Activated CD8-positive, alpha-beta memory T cell treated with anti-CD3 and anti-CD28 coated beads for 36 hours (primary cell): ENCODE results near the gene YAP1. TPM values are rescaled to one million over a fixed set of nuclear protein-coding genes. Genes with fewer than 3 reads are reported as not detected.

Experiments
- CTCF ChIA-PET: fragments of 350-600 bp; sonication (Branson Sonifier 250); formaldehyde crosslinking; loops from one replicate; lab custom pipeline; 2021; ENCODE audit warnings: antibody characterized with exemption; lab: Charles Lee
- POLR2A ChIA-PET: fragments of 350-600 bp; sonication (Branson Sonifier 250); formaldehyde crosslinking; loops from one replicate; lab custom pipeline; 2021; ENCODE audit warnings: antibody characterized with exemption; lab: Charles Lee
- total RNA-seq, 2 experiments: library from RNA; stranded (reverse); gene quantifications; one replicate each; pipeline ENCODE4 v1.2.3, GENCODE V29; 2021

YAP1 gene
- total RNA-seq, 2 experiments from 2014 or later: 0.04 to 0.11 TPM

DNA sequence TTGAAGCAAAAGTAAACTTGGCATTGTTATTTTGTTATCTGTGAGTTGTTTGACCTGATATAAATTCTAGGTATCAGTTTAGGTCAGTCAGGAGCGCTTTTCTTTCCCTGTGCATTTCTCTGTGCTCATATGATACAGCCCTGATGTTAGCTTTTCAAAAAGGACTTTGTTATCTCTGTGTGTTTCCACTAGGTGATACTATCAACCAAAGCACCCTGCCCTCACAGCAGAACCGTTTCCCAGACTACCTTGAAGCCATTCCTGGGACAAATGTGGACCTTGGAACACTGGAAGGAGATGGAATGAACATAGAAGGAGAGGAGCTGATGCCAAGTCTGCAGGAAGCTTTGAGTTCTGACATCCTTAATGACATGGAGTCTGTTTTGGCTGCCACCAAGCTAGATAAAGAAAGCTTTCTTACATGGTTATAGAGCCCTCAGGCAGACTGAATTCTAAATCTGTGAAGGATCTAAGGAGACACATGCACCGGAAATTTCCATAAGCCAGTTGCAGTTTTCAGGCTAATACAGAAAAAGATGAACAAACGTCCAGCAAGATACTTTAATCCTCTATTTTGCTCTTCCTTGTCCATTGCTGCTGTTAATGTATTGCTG is 119.4 kb downstream of the YAP1 start:
- ChIA-PET CTCF (no interaction called here), POLR2A (no interaction called here)

DNA sequence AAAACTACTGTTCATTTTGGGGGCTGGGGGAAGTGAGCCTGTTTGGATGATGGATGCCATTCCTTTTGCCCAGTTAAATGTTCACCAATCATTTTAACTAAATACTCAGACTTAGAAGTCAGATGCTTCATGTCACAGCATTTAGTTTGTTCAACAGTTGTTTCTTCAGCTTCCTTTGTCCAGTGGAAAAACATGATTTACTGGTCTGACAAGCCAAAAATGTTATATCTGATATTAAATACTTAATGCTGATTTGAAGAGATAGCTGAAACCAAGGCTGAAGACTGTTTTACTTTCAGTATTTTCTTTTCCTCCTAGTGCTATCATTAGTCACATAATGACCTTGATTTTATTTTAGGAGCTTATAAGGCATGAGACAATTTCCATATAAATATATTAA is 119.9 kb downstream of the YAP1 start:
- ChIA-PET POLR2A (no interaction called here), CTCF (no interaction called here)

DNA sequence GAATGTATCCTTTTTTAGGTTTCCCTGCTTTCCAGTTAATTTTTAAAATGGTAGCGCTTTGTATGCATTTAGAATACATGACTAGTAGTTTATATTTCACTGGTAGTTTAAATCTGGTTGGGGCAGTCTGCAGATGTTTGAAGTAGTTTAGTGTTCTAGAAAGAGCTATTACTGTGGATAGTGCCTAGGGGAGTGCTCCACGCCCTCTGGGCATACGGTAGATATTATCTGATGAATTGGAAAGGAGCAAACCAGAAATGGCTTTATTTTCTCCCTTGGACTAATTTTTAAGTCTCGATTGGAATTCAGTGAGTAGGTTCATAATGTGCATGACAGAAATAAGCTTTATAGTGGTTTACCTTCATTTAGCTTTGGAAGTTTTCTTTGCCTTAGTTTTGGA is 120.7 kb downstream of the YAP1 start:
- ChIA-PET CTCF (no interaction called here), POLR2A (no interaction called here)

DNA sequence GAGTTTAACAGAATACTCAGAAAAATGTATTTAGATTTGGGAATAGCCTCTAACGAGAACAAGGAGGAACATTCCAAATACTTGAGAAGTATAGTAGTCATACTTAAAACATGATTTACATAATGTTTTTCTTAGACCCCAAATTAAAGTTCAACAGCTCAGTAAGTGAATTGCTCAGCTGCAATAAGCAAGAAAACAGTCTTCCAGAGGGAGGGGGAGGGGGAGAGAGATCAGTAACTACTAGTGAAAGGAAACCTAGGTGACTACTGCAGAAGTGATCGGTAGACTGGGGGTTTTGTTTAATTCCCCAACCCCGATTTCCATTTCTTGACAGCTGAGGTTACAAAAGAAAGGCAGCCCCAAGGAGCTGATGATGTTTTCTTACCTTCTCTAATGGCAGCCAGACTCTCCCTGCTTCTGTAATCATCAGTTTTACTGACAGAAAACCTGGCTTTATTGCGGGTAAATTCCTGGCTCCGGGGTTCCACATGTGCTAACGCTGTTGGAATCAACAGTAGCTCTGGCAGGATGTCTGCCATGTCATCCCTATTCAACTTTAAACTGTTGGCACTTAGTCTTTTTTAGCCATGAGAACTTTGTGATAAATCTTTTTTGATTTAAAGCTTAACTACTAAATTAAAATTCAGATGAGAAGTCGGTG is 124.7 kb downstream of the YAP1 start:
- CTCF ChIA-PET: no interaction called here
- POLR2A ChIA-PET: no interaction called here

DNA sequence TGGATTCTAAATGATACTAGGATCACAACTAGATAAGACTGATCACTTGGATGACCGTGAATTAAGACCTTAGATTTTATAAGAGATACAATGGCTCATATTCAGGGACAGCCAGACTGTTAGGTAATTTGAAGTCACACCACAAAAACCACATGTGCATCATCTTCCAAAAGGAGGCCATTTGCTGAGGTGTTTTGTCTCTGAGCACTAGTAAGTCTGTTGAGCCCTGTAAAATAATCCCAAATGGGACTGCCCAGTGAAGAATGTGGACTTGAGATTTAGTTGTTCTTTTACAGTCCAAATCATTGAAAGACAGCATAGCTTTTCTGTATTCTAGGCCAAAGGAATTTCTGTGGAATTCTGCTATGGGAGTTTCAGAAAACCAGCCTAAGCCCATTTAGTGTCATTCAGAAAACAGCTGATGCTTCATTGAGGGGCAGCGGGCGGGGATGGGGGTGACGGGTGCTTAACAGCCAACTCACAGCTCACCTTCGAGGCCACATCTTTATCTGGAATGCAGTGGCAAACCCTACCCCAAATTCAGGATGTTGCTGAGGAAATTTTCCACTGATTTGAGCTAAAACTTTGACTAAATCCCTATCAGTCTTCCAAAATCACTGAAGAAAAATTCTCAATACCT is 127.0 kb downstream of the YAP1 start:
- CTCF ChIA-PET: no interaction called here
- POLR2A ChIA-PET: no interaction called here

DNA sequence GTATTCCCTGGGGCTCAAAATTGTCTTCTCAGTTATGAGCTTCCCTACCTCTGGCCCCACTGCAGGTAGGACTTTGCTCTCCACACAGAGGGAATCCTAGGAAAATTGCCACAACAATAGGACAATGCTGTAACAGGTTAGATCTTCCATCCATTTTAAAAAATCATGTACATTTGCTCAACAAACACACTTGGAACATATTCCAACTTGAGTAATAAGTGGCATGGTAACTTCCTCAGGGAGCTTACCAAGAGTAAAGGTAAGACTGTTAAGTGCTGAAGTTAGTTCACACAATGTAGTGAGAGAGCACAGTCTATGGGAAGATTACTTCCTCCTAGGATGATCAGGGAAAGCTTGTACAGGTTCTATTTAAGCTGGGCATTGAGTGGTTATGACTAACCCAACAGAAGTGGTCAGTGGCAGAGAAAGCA is 128.2 kb downstream of the YAP1 start:
- ChIA-PET POLR2A (no interaction called here), CTCF (no interaction called here)

DNA sequence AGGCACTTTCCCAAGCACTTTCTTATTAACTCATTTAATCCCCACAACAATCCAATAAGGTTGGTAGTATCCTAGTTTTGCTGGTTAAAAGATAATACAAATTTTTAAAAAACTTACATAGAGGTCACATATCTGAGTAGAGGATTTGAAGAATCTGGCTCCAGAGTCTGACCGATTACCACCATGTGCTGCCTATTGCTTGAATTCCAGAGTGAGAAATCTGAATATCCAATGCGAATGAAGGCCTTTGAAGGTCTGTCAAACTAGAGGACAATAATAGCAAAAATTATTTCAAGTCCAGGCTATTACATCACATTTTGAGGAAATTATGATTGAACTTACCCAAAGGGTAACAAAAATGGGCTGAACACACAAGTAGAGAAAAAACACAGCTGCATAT is 129.2 kb downstream of the YAP1 start:
- CTCF ChIA-PET: no interaction called here

DNA sequence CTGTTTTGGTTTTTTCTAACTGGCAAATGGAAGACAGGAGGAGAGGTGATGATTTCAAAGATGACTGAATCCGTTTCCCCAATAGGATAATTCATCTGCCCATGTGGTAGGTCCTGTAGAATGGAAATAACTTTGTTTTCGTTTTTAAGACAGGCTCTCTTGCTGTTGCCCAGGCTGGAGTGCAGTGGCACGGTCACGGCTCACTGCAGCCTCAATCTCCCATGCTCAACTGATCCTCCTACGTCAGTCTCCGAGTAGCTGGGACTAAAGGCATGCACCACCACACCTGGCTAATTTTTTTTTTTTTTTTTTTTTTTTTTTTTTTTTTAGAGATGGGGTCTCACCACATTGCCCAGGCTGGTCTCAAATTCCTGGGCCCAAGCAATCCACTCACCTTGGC is 129.7 kb downstream of the YAP1 start:
- ChIA-PET CTCF (no interaction called here), POLR2A (no interaction called here)

More for the DNA sequence above, 129.2 kb downstream of the YAP1 start:
- POLR2A ChIA-PET: no interaction called here

DNA sequence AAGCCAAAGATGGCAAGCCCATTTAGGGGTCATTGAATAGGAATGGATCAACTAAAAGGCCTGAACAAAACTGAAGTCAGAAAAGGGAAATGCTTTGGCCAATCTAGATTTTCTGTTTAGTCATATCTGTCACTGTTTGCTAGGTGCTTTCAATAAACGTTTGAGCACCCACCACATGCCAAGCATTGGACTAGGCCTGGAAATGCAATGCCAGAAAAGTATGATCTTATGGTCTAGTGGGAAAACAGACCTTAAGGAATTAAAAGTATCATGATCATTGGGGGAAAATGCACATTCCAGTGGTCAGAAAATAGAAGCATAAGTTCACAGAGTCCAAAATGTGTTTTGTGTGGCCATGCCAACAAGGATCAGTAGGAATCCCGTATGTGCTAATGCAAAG is 130.3 kb downstream of the YAP1 start:
- POLR2A ChIA-PET: no interaction called here
- CTCF ChIA-PET: no interaction called here

DNA sequence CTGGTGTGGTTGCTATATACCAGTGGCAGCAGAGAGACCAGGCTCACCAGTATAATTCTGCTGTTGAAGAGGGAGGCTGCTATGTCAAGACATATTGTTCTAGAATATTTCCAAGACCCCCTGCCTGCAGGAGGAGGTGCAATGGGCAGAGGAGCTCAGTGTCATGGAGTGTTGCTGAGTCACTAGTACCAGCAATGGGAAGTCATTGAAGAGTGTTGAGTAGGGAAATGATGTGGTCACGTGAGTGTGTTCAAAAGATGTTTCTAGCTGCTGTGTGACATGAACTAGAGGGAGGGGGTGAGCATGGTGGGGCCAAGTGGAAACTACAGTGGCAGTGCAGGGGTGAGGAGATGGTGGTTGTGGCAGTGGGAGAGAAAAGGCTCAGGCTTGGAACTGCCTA is 130.8 kb downstream of the YAP1 start:
- ChIA-PET POLR2A (no interaction called here), CTCF (no interaction called here)

DNA sequence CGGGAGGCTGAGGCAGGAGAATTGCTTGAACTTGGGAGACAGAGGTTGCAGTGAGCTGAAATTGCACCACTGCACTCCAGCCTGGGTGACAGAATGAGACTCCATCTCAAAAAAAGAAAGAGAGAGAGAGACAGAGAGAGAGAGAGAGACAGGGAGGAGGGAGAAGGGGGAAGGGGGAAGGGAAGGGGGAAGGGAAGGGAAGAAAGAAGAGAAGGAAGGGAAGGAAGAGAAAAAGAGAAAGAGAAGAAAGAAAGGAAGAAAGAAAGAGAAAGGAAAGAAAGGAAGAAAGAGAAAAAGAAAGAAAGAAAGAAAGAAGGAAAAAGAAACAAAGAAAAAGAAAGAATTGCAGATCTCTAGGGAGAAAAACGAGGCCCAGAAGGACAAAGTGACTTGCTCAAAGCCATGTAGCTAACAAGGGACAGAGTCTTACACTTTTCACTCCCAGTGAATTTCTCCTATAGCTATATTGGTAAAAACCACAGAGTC is 133.2 kb downstream of the YAP1 start:
- ChIA-PET CTCF (no interaction called here), POLR2A (no interaction called here)

DNA sequence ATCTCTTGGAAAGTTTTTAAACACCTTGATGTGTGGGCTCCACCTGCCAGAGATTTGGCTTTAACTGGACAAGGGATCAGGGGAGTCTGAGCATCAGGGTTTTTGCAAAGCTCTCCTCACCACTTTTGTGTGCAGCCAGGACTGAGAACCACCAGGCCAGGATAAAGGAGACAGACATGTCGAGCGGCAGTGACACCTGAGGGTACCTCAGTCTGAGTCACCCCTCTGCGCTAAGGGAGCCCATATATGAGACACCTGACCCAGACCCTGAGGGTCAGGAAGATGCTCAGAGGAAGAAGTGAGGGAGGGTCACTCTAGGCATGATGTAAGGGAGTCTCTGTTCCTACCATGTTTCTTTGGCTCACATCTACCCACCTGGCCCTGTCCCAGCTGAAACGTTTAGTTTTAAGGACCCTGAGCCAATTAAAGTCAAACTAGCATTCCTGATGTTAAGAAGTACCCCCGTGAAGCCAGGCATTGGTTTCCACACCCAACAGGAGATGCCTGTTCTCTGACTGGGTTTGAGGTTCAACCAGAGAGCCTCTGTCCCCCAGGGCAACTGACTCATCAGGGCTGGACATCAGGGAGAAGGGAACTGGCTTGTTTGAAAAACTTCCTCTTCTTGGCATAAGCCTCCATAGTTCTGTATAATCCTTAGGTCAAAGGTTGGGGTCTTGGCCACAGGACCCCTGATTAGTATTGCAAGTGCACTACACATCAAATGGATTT is 134.6 kb downstream of the YAP1 start:
- ChIA-PET POLR2A (no interaction called here), CTCF (no interaction called here)

DNA sequence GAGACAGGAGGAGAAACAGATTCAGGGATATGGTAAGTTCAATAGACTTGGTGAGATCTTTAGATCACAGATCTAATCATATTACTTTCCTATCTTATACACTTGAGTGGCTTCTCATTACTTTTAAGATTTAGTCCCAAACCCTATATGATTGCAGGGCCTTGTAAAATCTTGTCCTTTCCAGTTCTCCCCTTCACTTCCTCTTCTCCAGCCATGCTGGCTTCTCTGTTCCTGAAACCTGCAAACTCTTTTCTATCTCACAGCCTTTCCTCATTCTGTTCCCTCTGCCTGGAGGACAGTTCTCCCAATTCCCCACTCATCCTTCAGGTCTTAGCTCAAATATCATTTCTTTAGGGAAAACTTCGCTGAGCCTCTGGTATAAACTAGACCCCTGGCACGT is 141.2 kb downstream of the YAP1 start:
- ChIA-PET CTCF (interaction anchor here (1.0 kb wide), 1 partner anchor 16 kb away, joined by 3 read pairs; no protein-coding TSS in a partner anchor), POLR2A (no interaction called here)

DNA sequence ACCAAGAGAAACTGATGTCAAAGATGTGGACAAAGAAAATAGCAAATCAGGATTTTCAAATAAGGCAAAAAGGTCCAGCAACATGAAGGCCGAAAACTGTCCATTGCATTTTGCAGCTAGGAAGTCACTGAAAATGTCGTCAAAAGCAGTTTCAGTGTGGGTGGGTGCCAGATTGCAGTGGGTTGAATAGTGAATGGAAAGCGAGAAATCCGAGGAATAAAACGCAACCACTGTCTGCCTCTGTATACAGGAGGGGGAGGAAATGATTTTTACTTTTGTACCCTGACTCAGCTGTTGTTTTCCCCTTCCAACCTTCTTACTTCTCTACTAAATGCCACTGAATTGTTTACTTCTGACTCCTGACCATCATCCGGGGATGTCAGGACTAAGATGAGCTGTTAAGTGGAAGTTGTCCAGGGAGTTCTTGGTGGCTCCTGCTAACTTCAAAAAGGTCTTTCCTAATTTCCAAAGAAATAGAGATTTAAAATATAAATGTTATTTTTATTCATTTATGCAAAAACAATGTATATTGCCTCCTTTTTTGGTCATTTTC is 142.2 kb downstream of the YAP1 start:
- ChIA-PET POLR2A (no interaction called here), CTCF (interaction anchor here (1.0 kb wide), 1 partner anchor 17 kb away, joined by 3 read pairs; no protein-coding TSS in a partner anchor)

DNA sequence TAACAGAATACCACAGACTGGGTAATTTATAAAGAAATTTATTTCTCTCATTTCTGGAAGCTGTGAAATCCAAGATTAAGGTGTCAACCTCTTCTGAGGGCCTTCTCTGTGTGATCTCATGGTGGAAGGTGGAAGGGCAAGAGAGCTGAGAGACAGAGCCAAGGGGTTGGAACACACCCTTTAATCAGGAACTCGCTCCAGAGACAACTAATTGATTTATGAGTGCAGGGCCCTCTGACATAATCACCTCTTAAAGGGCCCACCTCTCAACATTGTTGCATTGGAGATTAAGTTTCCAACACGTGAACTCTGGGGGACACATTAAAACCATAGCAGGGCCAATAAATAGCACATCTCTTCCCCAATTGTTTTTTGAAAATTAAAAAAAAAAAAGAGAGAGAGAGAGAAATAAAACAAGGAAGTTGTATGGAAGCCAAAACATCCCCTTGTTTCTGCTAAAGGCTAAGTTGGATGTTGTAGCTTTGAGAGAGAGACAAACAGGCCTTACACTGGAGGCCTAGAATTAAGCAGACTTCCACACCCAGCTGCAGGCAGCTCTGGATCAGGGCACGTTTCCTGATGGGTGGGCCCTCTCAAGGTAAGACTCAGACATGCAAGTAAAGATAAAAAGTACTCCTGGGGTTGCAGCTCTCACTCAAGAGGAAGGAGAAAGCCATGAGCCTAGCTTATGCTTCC is 142.9 kb downstream of the YAP1 start:
- ChIA-PET CTCF (no interaction called here), POLR2A (no interaction called here)

DNA sequence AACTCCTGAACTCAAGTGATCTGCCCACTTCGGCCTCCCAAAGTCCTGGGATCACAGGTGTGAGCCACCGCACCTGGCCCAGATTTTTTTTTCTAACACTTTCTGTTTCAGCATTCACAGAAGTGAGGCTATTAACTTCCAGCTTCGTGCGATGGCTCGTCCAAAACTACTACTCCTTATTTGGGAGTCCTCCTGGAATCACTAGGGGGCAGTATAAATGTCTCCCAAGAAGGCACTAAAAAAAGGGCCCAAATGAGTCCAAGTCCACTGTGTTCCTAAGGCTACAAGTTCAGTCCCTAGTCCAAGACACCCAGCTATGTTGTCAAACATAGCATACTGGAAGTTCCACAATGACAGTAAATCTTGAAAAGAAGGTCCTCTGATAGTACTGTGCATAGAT is 143.8 kb downstream of the YAP1 start:
- POLR2A ChIA-PET: no interaction called here
- CTCF ChIA-PET: no interaction called here

DNA sequence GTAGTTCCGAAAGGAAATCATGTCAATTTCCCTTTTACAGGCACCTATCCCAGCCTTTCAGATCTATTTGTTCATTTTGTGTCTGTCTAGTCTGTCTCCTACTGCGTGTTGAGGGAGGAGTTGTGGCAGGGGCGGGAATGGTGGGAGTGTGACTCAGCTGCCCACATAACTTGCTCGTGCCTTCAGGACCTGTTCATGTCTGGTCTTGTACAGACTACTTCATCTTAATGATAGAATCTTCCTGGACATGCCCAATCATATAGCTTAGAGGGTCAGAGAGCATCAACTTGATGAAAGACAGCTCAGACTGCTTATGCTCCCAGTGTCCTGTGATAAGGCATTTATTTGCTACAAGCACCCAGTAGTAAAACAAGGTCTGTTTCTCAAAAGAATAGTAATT is 146.0 kb downstream of the YAP1 start:
- ChIA-PET POLR2A (interaction anchor here (0.7 kb wide), 1 partner anchor 13 kb away, joined by 9 read pairs; no protein-coding TSS in a partner anchor), CTCF (interaction anchor here (0.6 kb wide), 1 partner anchor 28 kb away, joined by 4 read pairs; no protein-coding TSS in a partner anchor)

DNA sequence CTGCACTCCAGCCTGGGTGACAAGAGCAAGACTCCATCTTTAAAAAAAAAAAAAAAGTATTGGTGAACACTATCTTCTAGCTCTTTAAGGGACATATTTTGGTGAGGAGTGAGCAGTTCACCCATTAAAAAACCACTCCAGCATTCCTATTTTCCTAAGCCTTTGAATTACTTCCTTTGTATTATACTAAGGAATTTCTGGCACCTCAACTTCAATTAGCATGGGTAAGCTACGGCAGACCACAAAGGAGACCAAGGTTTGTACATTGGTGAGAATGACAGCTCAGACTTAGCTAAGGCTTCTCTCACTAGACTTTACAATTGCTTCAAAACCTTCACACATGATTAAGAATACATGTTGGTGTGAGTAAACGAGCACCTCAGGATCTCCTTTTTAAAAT is 150.0 kb downstream of the YAP1 start:
- ChIA-PET POLR2A (no interaction called here), CTCF (interaction anchor here (0.6 kb wide), 1 partner anchor 14 kb away, joined by 5 read pairs; no protein-coding TSS in a partner anchor)

DNA sequence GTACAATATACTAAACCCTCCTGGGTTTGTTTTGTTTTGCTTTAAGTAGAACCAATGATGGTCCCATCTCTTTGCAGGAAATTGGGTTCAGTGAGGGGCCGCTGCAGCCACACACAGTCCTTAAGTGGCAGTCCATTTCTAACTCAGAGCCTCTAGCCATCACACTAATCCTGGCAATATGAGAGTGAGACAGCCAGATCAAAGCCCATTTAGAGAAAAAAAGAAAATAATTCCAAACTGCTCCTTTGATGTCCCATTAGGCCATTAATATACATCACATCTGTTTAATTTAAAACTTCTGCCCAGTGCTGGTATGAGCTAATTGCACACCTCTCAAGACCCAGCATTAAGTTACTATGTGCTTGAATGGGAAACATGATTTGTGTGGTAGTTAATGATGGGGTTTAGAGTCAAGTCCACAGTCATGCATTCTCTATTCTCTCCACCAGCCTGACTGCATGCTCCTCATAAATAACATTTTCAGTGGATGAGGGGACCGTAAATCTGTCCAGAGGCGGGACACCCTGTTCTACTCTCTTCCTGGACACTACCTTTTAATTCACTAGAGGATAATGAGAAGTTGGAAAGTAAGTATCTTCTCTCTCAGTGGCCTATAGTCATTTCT is 153.2 kb downstream of the YAP1 start:
- CTCF ChIA-PET: no interaction called here

More for the DNA sequence above, 153.2 kb downstream of the YAP1 start:
- POLR2A ChIA-PET: no interaction called here
